ENCODE results near the gene PEX14.
"Not testable (repeated sequence)": the region's sequence is repeated elsewhere in the genome, so short reads cannot be mapped to it uniquely, and the experiment has no call there.

The PEX14 gene

GRCh38 chr1:10471411-10472219, 3.1 kb upstream of the PEX14 start:
- H3K9me3 Mint-ChIP-seq, result no peaks in the 10 kb centered on the region

GRCh38 chr1:10472220-10473144, 2.3 kb upstream of the PEX14 start, which contains the start of gene DFFA:
Gene DFFA (minus strand): TSS chr1:10472529. CDS start chr1:10472458, 71 bp downstream.
- Mint-ChIP-seq H3K4me3 (peak within 1 kb of the TSS; percentile 98), H3K9me3 (no peaks in the 10 kb centered on the region), H3K27me3 (no peaks in the 10 kb centered on the region), H3K27ac (peak within 1 kb of the TSS; percentile 97), H3K36me3 (ENCODE audit: low read depth) (peaks cover 23% of the 10 kb centered on the region), H3K4me1 (peaks cover 49% of the 10 kb centered on the region)
- ATAC-seq, result peak; percentile 87
- peak; percentile 92 for DNase-seq

More at GRCh38 chr1:10471411-10472219, 3.1 kb upstream of the PEX14 start:
- H3K4me1 Mint-ChIP-seq, result peaks cover 48% of the 10 kb centered on the region
- ATAC-seq (no peak), DNase-seq (no peak)
- H3K27me3 Mint-ChIP-seq, result no peaks in the 10 kb centered on the region
- H3K4me3 Mint-ChIP-seq, result peak overlapping the region; percentile 98
- H3K27ac Mint-ChIP-seq, result peak overlapping the region; percentile 97
- H3K36me3 Mint-ChIP-seq (ENCODE audit: low read depth), result peaks cover 30% of the 10 kb centered on the region

- Mint-ChIP-seq H3K4me3 (peak overlapping the region; percentile 98), H3K4me1 (peaks cover 50% of the 10 kb centered on the region), H3K27me3 (no peaks in the 10 kb centered on the region), H3K36me3 (ENCODE audit: low read depth) (peaks cover 17% of the 10 kb centered on the region), H3K9me3 (no peaks in the 10 kb centered on the region), H3K27ac (peak overlapping the region; percentile 97)
- ATAC-seq (no peak), DNase-seq (no peak)
Measured at GRCh38 chr1:10473145-10473765, 1.5 kb upstream of the PEX14 start.

- not testable (repeated sequence) for DNase-seq; H3K36me3 Mint-ChIP-seq (ENCODE audit: low read depth); H3K9me3 Mint-ChIP-seq; H3K27me3 Mint-ChIP-seq; ATAC-seq
- Mint-ChIP-seq H3K4me1 (peaks cover 50% of the 10 kb centered on the region), H3K27ac (peak overlapping the region; percentile 87), H3K4me3 (peak overlapping the region; percentile 96)
Measured at GRCh38 chr1:10474309-10474612, 489 bp upstream of the PEX14 start.

- H3K27me3 Mint-ChIP-seq, result no peaks in the 10 kb centered on the region
- peaks cover 49% of the 10 kb centered on the region for H3K4me1 Mint-ChIP-seq
- no peaks in the 10 kb centered on the region for H3K9me3 Mint-ChIP-seq
- peak overlapping the region; percentile 96 for H3K4me3 Mint-ChIP-seq
- DNase-seq (no peak), ATAC-seq (no peak)
- peak overlapping the region; percentile 86 for H3K27ac Mint-ChIP-seq
- peaks cover 9% of the 10 kb centered on the region for H3K36me3 Mint-ChIP-seq (ENCODE audit: low read depth)
Measured at GRCh38 chr1:10475510-10475909, 760 bp downstream of the PEX14 start.

GRCh38 chr1:10479296-10479695, 4.5 kb downstream of the PEX14 start:
- Mint-ChIP-seq H3K4me1 (peaks cover 21% of the 10 kb centered on the region), H3K9me3 (no peaks in the 10 kb centered on the region), H3K27ac (no peak overlapping the region), H3K4me3 (no peak overlapping the region), H3K36me3 (ENCODE audit: low read depth) (peaks cover 3% of the 10 kb centered on the region), H3K27me3 (no peaks in the 10 kb centered on the region)
- ATAC-seq (no peak), DNase-seq (no peak)

GRCh38 chr1:10480614-10481013, 5.9 kb downstream of the PEX14 start:
- Mint-ChIP-seq H3K9me3 (no peaks in the 10 kb centered on the region), H3K4me3 (no peak overlapping the region), H3K27me3 (no peaks in the 10 kb centered on the region), H3K36me3 (ENCODE audit: low read depth) (peaks cover 5% of the 10 kb centered on the region), H3K4me1 (peaks cover 12% of the 10 kb centered on the region), H3K27ac (no peak overlapping the region)
- DNase-seq (no peak), ATAC-seq (no peak)

GRCh38 chr1:10484521-10484920, 9.8 kb downstream of the PEX14 start:
- Mint-ChIP-seq H3K4me3 (no peak overlapping the region), H3K27ac (no peak overlapping the region), H3K9me3 (no peaks in the 10 kb centered on the region), H3K27me3 (no peaks in the 10 kb centered on the region), H3K36me3 (ENCODE audit: low read depth) (peaks cover 6% of the 10 kb centered on the region), H3K4me1 (peaks cover 6% of the 10 kb centered on the region)
- no peak for DNase-seq
- no peak for ATAC-seq

GRCh38 chr1:10489291-10490055, 14.7 kb downstream of the PEX14 start:
- peak; percentile 54 for ATAC-seq

GRCh38 chr1:10490286-10490970, 15.7 kb downstream of the PEX14 start:
- Mint-ChIP-seq H3K4me3 (no peak overlapping the region), H3K4me1 (peaks cover 24% of the 10 kb centered on the region), H3K36me3 (ENCODE audit: low read depth) (peaks cover 6% of the 10 kb centered on the region), H3K9me3 (no peaks in the 10 kb centered on the region), H3K27ac (no peak overlapping the region), H3K27me3 (no peaks in the 10 kb centered on the region)
- no peak for ATAC-seq
- DNase-seq, result no peak

More at GRCh38 chr1:10489291-10490055, 14.7 kb downstream of the PEX14 start:
- Mint-ChIP-seq H3K36me3 (ENCODE audit: low read depth) (peaks cover 6% of the 10 kb centered on the region), H3K27ac (no peak overlapping the region), H3K27me3 (no peaks in the 10 kb centered on the region), H3K4me3 (no peak overlapping the region), H3K9me3 (no peaks in the 10 kb centered on the region), H3K4me1 (peaks cover 14% of the 10 kb centered on the region)
- DNase-seq, result no peak

- H3K36me3 Mint-ChIP-seq (ENCODE audit: low read depth), result peaks cover 7% of the 10 kb centered on the region
- DNase-seq (no peak), ATAC-seq (no peak)
- H3K9me3 Mint-ChIP-seq, result no peaks in the 10 kb centered on the region
- H3K4me1 Mint-ChIP-seq, result peaks cover 52% of the 10 kb centered on the region
- no peak overlapping the region for H3K4me3 Mint-ChIP-seq
- H3K27ac Mint-ChIP-seq, result peak overlapping the region; percentile 93
- H3K27me3 Mint-ChIP-seq, result no peaks in the 10 kb centered on the region
Measured at GRCh38 chr1:10494418-10494753, 19.6 kb downstream of the PEX14 start.

GRCh38 chr1:10494754-10495474, 20.2 kb downstream of the PEX14 start:
- ATAC-seq (peak; percentile 94), DNase-seq (peak; percentile 89)
- H3K27me3 Mint-ChIP-seq, result no peaks in the 10 kb centered on the region
- peak overlapping the region; percentile 77 for H3K4me3 Mint-ChIP-seq
- H3K9me3 Mint-ChIP-seq, result no peaks in the 10 kb centered on the region
- H3K4me1 Mint-ChIP-seq, result peaks cover 49% of the 10 kb centered on the region
- H3K27ac Mint-ChIP-seq, result peak overlapping the region; percentile 93
- peaks cover 7% of the 10 kb centered on the region for H3K36me3 Mint-ChIP-seq (ENCODE audit: low read depth)

GRCh38 chr1:10495475-10495817, 20.7 kb downstream of the PEX14 start:
- Mint-ChIP-seq H3K27me3 (no peaks in the 10 kb centered on the region), H3K4me3 (peak overlapping the region; percentile 77), H3K27ac (peak overlapping the region; percentile 93), H3K4me1 (peaks cover 49% of the 10 kb centered on the region), H3K9me3 (no peaks in the 10 kb centered on the region), H3K36me3 (ENCODE audit: low read depth) (peaks cover 7% of the 10 kb centered on the region)
- ATAC-seq (no peak), DNase-seq (no peak)

Measured in activated naive CD8-positive, alpha-beta T cell treated with anti-CD3 and anti-CD28 coated beads, Interleukin-2, amount 50 U/mL, for 24 hours (primary cell).